PC-3 (cell line): ENCODE results near the gene LOX.

Experiments used
- EZH2 ChIP-seq: fragments of 300-600 bp; sonication (generic); IDR thresholded peaks from one replicate; pipeline ENCODE4 v1.6.1; 2017; ENCODE audit warnings: antibody characterized with exemption, mild to moderate bottlenecking, low read length; ENCODE audit not compliant: unreplicated experiment
- EZH2phosphoT487 ChIP-seq: fragments of 300-600 bp; sonication (generic); IDR thresholded peaks from 2 replicates; pipeline ENCODE4 v1.6.1; 2018; ENCODE audit warnings: mild to moderate bottlenecking, antibody characterized with exemption, low read length, borderline replicate concordance
- TF ChIP-seq, protein P1 (sequence below): fragments of 300-600 bp; sonication (generic); conservative IDR thresholded peaks from 2 replicates; pipeline ENCODE4 v1.5.1; 2017; ENCODE audit warnings: antibody characterized with exemption, low read depth, mild to moderate bottlenecking, low read length

DNA sequence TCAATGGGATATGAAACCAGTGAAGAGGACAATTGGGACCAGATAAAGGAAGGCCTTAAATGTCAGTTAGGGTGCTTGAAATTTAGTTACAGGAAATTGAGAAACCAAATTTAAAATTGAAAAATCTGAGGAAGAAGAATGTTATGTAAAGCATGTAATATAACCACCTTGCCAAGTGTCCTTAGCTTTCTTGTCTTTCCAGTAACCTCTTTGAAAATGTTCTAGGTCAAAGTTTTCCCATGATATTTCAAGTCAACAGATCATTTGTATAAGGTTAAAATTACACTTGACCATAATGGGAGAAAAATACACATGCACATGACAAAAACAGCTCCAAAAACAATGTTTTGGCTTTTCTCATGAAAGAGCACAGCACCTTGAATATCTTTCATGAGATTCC is 21.1 kb downstream of the LOX start:
- TF ChIP-seq, protein P1, sequence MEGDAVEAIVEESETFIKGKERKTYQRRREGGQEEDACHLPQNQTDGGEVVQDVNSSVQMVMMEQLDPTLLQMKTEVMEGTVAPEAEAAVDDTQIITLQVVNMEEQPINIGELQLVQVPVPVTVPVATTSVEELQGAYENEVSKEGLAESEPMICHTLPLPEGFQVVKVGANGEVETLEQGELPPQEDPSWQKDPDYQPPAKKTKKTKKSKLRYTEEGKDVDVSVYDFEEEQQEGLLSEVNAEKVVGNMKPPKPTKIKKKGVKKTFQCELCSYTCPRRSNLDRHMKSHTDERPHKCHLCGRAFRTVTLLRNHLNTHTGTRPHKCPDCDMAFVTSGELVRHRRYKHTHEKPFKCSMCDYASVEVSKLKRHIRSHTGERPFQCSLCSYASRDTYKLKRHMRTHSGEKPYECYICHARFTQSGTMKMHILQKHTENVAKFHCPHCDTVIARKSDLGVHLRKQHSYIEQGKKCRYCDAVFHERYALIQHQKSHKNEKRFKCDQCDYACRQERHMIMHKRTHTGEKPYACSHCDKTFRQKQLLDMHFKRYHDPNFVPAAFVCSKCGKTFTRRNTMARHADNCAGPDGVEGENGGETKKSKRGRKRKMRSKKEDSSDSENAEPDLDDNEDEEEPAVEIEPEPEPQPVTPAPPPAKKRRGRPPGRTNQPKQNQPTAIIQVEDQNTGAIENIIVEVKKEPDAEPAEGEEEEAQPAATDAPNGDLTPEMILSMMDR, result no peak
- TF ChIP-seq EZH2 (no peak), EZH2phosphoT487 (no peak)
